HG02938 (cell line): ENCODE measurements around the gene FMNL2.

ENCODE experiments used
- ATAC-seq: cut with Tn5 transposase; IDR thresholded peaks from one replicate; pipeline ENCODE4 v1.9.1; 2021; ENCODE audit warnings: mild to moderate bottlenecking, moderate library complexity; ENCODE audit not compliant: unreplicated experiment

Gene FMNL2

GRCh38 chr2:152603166-152603565 is 268.2 kb downstream of the FMNL2 start:
- ATAC-seq, result no peak

GRCh38 chr2:152606081-152606480 is 271.1 kb downstream of the FMNL2 start:
- ATAC-seq, result no peak

GRCh38 chr2:152606941-152607340 is 272.0 kb downstream of the FMNL2 start:
- ATAC-seq, result no peak

GRCh38 chr2:152607793-152608300 is 272.9 kb downstream of the FMNL2 start:
- ATAC-seq, result no peak

- ATAC-seq, result no peak
Observed at GRCh38 chr2:152609154-152609553, 274.2 kb downstream of the FMNL2 start.

GRCh38 chr2:152609699-152610098 is 274.7 kb downstream of the FMNL2 start:
- no peak for ATAC-seq

- ATAC-seq, result peak; percentile 83
Observed at GRCh38 chr2:152611458-152612231, 276.7 kb downstream of the FMNL2 start.

- no peak for ATAC-seq
Observed at GRCh38 chr2:152613235-152613634, 278.3 kb downstream of the FMNL2 start.

GRCh38 chr2:152615177-152615576 is 280.2 kb downstream of the FMNL2 start:
- ATAC-seq, result no peak

GRCh38 chr2:152617456-152618192 is 282.6 kb downstream of the FMNL2 start:
- ATAC-seq, result no peak

- no peak for ATAC-seq
Observed at GRCh38 chr2:152618193-152618564, 283.2 kb downstream of the FMNL2 start.

- no peak for ATAC-seq
Observed at GRCh38 chr2:152620208-152620607, 285.2 kb downstream of the FMNL2 start.

- no peak for ATAC-seq
Observed at GRCh38 chr2:152620985-152621384, 286.0 kb downstream of the FMNL2 start.

- ATAC-seq, result no peak
Observed at GRCh38 chr2:152622219-152622618, 287.2 kb downstream of the FMNL2 start.

- no peak for ATAC-seq
Observed at GRCh38 chr2:152623076-152623740, 288.2 kb downstream of the FMNL2 start.

GRCh38 chr2:152623775-152624174 is 288.8 kb downstream of the FMNL2 start:
- ATAC-seq, result no peak

- no peak for ATAC-seq
Observed at GRCh38 chr2:152624805-152625204, 289.8 kb downstream of the FMNL2 start.

GRCh38 chr2:152626911-152627339 is 292.0 kb downstream of the FMNL2 start:
- no peak for ATAC-seq

- ATAC-seq, result no peak
Observed at GRCh38 chr2:152627351-152627957, 292.5 kb downstream of the FMNL2 start.

GRCh38 chr2:152629202-152629601 is 294.2 kb downstream of the FMNL2 start:
- ATAC-seq, result no peak

GRCh38 chr2:152630466-152630865 is 295.5 kb downstream of the FMNL2 start:
- no peak for ATAC-seq
